ENCODE data around the gene RASAL3. TPM values are rescaled to one million over a fixed set of nuclear protein-coding genes. Genes with fewer than 3 reads are reported as not detected.

RASAL3 gene
- total and polyA plus RNA-seq, 2 of the 8 experiments (the other 6 are each of a cell fraction or from before 2014, with no cell fraction given) = 0.19 to 0.63 TPM

- no peak overlapping the region for H3K23ac ChIP-seq (ENCODE audit: insufficient read length)
- no peak overlapping the region for H4K8ac ChIP-seq (ENCODE audit: extremely low read depth, insufficient read depth, low read length)
- FAIRE-seq (no peak), DNase-seq (ENCODE audit: low read depth in 1 of 2, low spot score in 2 of 2) (no peak)
- peaks cover 3 to 4% of the 10 kb centered on the region in 2 experiments; a peak in 1 of 4 replicates for H3K9me3 ChIP-seq (ENCODE audit: insufficient read depth in 2 of 2, low read depth in 1 of 2, low read length in 1 of 2)
- no peaks in the 10 kb centered on the region; a peak in 1 of 7 replicates for H3K27me3 ChIP-seq (replicated peaks in 1 of 4; ENCODE audit: control insufficient read depth in 3 of 4, extremely low read depth in 1 of 4, insufficient read depth in 3 of 4, low read length in 3 of 4)
- no peak overlapping the region for H3K4me2 ChIP-seq (ENCODE audit: insufficient read depth in 1 of 2, low read depth in 2 of 2, low read length in 2 of 2)
- no peak for TF ChIP-seq RXRA (IDR thresholded peaks at IDR 0.05; ENCODE audit: insufficient read depth, low read depth, low read length)
- no peak for TF ChIP-seq HDAC6 (IDR thresholded peaks at IDR 0.05; ENCODE audit: low read depth, low read length)
- no peak for TF ChIP-seq RFX5 (IDR thresholded peaks at IDR 0.05; ENCODE audit: borderline replicate concordance, low read depth, low read length)
- TF ChIP-seq GTF2F1 (IDR thresholded peaks at IDR 0.05; ENCODE audit: borderline replicate concordance, low read depth, low read length) = no peak
- no peak for TF ChIP-seq SP1 (IDR thresholded peaks at IDR 0.05; ENCODE audit: low read depth, low read length)
- H3K14ac ChIP-seq (ENCODE audit: insufficient read length) = no peak overlapping the region
- no peak overlapping the region for H2AFZ ChIP-seq (ENCODE audit: low read length)
- no peak overlapping the region for H4K5ac ChIP-seq (ENCODE audit: insufficient read length, low read depth, low read length)
- H2BK12ac ChIP-seq (ENCODE audit: low read depth, low read length) = no peak overlapping the region
- no peak overlapping the region for H3K27ac ChIP-seq (ENCODE audit: low read depth, low read length)
- ChIA-PET CTCF (ENCODE audit: partially characterized antibody) (interaction anchor here (5.1 kb wide), 1 partner anchor 8 kb away, joined by 28 read pairs; the partner anchor contains the start of gene AKAP8L), POLR2A (ENCODE audit: partially characterized antibody) (interaction anchor here (1.6 to 5.0 kb wide), 2 partner anchors 9 to 16 kb away, joined by 4 to 71 read pairs; partner anchors contain the start of gene AKAP8L)
- no peak overlapping the region for H2BK5ac ChIP-seq (ENCODE audit: low read depth, low read length)
- peaks cover 0 to 9% (median 4%) of the 10 kb centered on the region in 4 experiments; a peak in 4 of 7 replicates for H3K4me1 ChIP-seq (replicated peaks in 1 of 4; ENCODE audit: control insufficient read depth in 3 of 4, insufficient read depth in 4 of 4, low read length in 3 of 4)
- H3K56ac ChIP-seq (replicated peaks; ENCODE audit: insufficient read length, low read depth, low read length) = no peak overlapping the region
- no peak overlapping the region for H3K4me3 ChIP-seq (ENCODE audit: extremely low read depth in 1 of 4, insufficient read depth in 2 of 4, low read depth in 3 of 4, low read length in 4 of 4)
- no peak overlapping the region for H2BK20ac ChIP-seq (ENCODE audit: low read length)
- no peak overlapping the region for H3K18ac ChIP-seq (ENCODE audit: extremely low read depth, low read length)
- H3K79me1 ChIP-seq (ENCODE audit: low read depth, low read length) = peaks cover 22% of the 10 kb centered on the region
- no peak overlapping the region for H2AK5ac ChIP-seq (ENCODE audit: low read depth, low read length)
- H2BK15ac ChIP-seq (ENCODE audit: low read length) = no peak overlapping the region
- H4K91ac ChIP-seq (replicated peaks; ENCODE audit: insufficient read length, low read length) = no peak overlapping the region
- H3K9ac ChIP-seq (replicated peaks in 1 of 4; ENCODE audit: extremely low read depth in 1 of 4, low read depth in 3 of 4, low read length in 3 of 4) = no peak overlapping the region
- H3K23me2 ChIP-seq (ENCODE audit: low read depth, low read length) = peaks cover 5% of the 10 kb centered on the region; the same call in 1 of the 2 replicates
- WGBS, 2 experiments (ENCODE audit: extremely low coverage in 1 of 2, insufficient coverage in 1 of 2, insufficient read length in 1 of 2, insufficient replicate concordance in 2 of 2, low coverage in 1 of 2, low lambda C conversion rate in 2 of 2, missing lambda C conversion rate in 1 of 2) = 100% methylated on average over 2 of the region's 35 CpGs; no CpG with 5 or more reads in 1 of the 2 experiments
- peaks cover 0 to 29% of the 10 kb centered on the region in 2 experiments; a peak in 2 of 4 replicates for H3K79me2 ChIP-seq (ENCODE audit: control insufficient read depth in 1 of 2, insufficient read depth in 2 of 2, low read length in 2 of 2)
- H3K4ac ChIP-seq (replicated peaks; ENCODE audit: insufficient read length, low read depth, low read length) = no peak overlapping the region
- peaks cover 2 to 37% (median 20%) of the 10 kb centered on the region in 4 experiments; a peak in 6 of 8 replicates for H3K36me3 ChIP-seq (ENCODE audit: control insufficient read depth in 2 of 4, insufficient read depth in 4 of 4, low read length in 3 of 4)
- H2BK120ac ChIP-seq (replicated peaks; ENCODE audit: low read depth, low read length) = no peak overlapping the region
- H4K20me1 ChIP-seq (replicated peaks in 1 of 2; ENCODE audit: control insufficient read depth in 1 of 2, insufficient read depth in 2 of 2, low read length in 2 of 2) = peaks cover 12 to 13% of the 10 kb centered on the region in 2 experiments
These were observed 36.3 kb downstream of the RASAL3 start for GRCh38 chr19:15427991-15428471.

Measured in H1 (cell line).